Liver (tissue), 3 donors: ENCODE data around the gene TMEM17.

Source experiments
- EGR1 ChIP-seq, 2 donors: IDR thresholded peaks; 2 replicates each; pipeline ENCODE4 v1.6.1; 2016 to 2018; ENCODE audit warnings: antibody characterized with exemption in 2 of 2, low read depth in 2 of 2
- FOXA1 ChIP-seq: IDR thresholded peaks from 2 replicates; pipeline ENCODE4 v1.6.1; 2016; ENCODE audit warnings: antibody characterized with exemption
- JUND ChIP-seq, 2 donors: IDR thresholded peaks; 2 replicates each; pipeline ENCODE4 v1.6.1; 2016; ENCODE audit warnings: antibody characterized with exemption in 2 of 2
- RAD21 ChIP-seq, 2 donors: IDR thresholded peaks; 2 replicates each; pipeline ENCODE4 v1.6.1; 2016; ENCODE audit warnings: antibody characterized with exemption in 2 of 2, mild to moderate bottlenecking in 2 of 2
- SP1 ChIP-seq: IDR thresholded peaks from 2 replicates; pipeline ENCODE4 v1.6.1; 2018; ENCODE audit warnings: antibody characterized with exemption, mild to moderate bottlenecking
- TAF1 ChIP-seq: conservative IDR thresholded peaks from 2 replicates; pipeline ENCODE4 v1.6.1; 2016; ENCODE audit warnings: antibody characterized with exemption, mild to moderate bottlenecking
- YY1 ChIP-seq: IDR thresholded peaks from 2 replicates; pipeline ENCODE4 v1.6.1; 2016; ENCODE audit warnings: antibody characterized with exemption, mild to moderate bottlenecking
- TF ChIP-seq, protein P1 (sequence below): IDR thresholded peaks from 2 replicates; pipeline ENCODE4 v1.6.1; 2016; ENCODE audit warnings: antibody characterized with exemption
- TF ChIP-seq, protein P2 (sequence below): fragments of 150-350 bp; IDR thresholded peaks from 2 replicates; pipeline ENCODE4 v1.5.1; 2017; ENCODE audit warnings: improper control_type of control experiment, low read depth, low read length; ENCODE audit not compliant: missing input control
- TF ChIP-seq, protein P3 (sequence below): IDR thresholded peaks from 2 replicates; pipeline ENCODE4 v1.6.1; 2016; ENCODE audit warnings: antibody characterized with exemption
- TF ChIP-seq, protein P4 (sequence below): IDR thresholded peaks from 2 replicates; pipeline ENCODE4 v1.6.1; 2016; ENCODE audit warnings: antibody characterized with exemption, mild to moderate bottlenecking
- donor health status: healthy.
- donor health status: healthy.

DNA sequence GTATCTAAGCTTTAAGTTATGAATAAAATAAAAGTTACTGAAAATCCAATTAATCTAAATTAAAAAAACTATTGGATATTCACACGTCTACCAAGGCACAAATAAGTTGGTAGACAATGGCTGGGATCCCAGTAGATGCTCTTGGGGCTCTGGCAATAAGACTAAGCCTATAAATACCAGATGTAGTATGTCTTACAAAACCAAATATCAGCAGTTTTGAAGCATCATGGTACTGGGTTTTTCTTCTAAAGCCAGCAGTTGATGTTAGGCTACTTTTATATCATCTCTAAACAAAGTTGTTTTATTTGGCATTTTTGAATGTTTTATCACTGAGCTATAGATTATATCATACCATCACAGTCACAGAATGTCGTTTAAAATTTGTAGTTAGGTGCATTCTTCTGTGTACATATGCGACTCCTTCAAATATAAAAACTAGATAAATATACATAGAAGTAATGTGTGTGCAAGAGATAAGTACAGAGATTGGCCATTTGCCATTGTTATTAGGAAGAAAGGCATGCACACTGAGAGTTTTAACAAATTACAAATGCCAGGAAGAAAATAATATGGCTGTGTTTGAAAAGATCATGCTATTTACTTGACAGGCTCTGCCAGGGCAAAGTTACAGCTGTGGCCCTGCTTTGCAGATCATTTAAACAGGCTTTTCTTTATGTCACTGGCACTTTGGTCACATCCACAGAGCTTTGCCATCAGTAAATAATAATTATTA lies 21.6 kb upstream of the TMEM17 start:
- TF ChIP-seq, protein P1, sequence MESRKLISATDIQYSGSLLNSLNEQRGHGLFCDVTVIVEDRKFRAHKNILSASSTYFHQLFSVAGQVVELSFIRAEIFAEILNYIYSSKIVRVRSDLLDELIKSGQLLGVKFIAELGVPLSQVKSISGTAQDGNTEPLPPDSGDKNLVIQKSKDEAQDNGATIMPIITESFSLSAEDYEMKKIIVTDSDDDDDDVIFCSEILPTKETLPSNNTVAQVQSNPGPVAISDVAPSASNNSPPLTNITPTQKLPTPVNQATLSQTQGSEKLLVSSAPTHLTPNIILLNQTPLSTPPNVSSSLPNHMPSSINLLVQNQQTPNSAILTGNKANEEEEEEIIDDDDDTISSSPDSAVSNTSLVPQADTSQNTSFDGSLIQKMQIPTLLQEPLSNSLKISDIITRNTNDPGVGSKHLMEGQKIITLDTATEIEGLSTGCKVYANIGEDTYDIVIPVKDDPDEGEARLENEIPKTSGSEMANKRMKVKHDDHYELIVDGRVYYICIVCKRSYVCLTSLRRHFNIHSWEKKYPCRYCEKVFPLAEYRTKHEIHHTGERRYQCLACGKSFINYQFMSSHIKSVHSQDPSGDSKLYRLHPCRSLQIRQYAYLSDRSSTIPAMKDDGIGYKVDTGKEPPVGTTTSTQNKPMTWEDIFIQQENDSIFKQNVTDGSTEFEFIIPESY: no peak
- TF ChIP-seq, protein P2, sequence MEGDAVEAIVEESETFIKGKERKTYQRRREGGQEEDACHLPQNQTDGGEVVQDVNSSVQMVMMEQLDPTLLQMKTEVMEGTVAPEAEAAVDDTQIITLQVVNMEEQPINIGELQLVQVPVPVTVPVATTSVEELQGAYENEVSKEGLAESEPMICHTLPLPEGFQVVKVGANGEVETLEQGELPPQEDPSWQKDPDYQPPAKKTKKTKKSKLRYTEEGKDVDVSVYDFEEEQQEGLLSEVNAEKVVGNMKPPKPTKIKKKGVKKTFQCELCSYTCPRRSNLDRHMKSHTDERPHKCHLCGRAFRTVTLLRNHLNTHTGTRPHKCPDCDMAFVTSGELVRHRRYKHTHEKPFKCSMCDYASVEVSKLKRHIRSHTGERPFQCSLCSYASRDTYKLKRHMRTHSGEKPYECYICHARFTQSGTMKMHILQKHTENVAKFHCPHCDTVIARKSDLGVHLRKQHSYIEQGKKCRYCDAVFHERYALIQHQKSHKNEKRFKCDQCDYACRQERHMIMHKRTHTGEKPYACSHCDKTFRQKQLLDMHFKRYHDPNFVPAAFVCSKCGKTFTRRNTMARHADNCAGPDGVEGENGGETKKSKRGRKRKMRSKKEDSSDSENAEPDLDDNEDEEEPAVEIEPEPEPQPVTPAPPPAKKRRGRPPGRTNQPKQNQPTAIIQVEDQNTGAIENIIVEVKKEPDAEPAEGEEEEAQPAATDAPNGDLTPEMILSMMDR: no peak
- TF ChIP-seq RAD21 (IDR thresholded peaks at IDR 0.05) (no peak), EGR1 (IDR thresholded peaks at IDR 0.05; ENCODE audit: low read depth in 2 of 2) (no peak), FOXA1 (no peak), JUND (IDR thresholded peaks at IDR 0.05) (no peak), SP1 (no peak), TAF1 (no peak), YY1 (no peak)
- TF ChIP-seq, protein P3, sequence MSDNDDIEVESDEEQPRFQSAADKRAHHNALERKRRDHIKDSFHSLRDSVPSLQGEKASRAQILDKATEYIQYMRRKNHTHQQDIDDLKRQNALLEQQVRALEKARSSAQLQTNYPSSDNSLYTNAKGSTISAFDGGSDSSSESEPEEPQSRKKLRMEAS: no peak
- TF ChIP-seq, protein P4, sequence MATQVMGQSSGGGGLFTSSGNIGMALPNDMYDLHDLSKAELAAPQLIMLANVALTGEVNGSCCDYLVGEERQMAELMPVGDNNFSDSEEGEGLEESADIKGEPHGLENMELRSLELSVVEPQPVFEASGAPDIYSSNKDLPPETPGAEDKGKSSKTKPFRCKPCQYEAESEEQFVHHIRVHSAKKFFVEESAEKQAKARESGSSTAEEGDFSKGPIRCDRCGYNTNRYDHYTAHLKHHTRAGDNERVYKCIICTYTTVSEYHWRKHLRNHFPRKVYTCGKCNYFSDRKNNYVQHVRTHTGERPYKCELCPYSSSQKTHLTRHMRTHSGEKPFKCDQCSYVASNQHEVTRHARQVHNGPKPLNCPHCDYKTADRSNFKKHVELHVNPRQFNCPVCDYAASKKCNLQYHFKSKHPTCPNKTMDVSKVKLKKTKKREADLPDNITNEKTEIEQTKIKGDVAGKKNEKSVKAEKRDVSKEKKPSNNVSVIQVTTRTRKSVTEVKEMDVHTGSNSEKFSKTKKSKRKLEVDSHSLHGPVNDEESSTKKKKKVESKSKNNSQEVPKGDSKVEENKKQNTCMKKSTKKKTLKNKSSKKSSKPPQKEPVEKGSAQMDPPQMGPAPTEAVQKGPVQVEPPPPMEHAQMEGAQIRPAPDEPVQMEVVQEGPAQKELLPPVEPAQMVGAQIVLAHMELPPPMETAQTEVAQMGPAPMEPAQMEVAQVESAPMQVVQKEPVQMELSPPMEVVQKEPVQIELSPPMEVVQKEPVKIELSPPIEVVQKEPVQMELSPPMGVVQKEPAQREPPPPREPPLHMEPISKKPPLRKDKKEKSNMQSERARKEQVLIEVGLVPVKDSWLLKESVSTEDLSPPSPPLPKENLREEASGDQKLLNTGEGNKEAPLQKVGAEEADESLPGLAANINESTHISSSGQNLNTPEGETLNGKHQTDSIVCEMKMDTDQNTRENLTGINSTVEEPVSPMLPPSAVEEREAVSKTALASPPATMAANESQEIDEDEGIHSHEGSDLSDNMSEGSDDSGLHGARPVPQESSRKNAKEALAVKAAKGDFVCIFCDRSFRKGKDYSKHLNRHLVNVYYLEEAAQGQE: no peak
